SK-N-SH (cell line): ENCODE data around the gene BRDT.

ENCODE experiments used
- EP300 ChIP-seq, 2 experiments: IDR thresholded peaks; 2 replicates each; pipeline versions ENCODE4 v1.4.0 to v1.6.1; 2012; ENCODE audit warnings: borderline replicate concordance in 1 of 2, low read depth in 1 of 2, low read length in 1 of 2
- FOSL2 ChIP-seq: IDR thresholded peaks from 2 replicates; pipeline ENCODE4 v1.4.0; 2012; ENCODE audit warnings: low read depth, mild to moderate bottlenecking, moderate library complexity, borderline replicate concordance
- FOXM1 ChIP-seq: IDR thresholded peaks from 2 replicates; pipeline ENCODE4 v1.4.0; 2012; ENCODE audit warnings: low read depth, mild to moderate bottlenecking
- GABPA ChIP-seq: IDR thresholded peaks from 2 replicates; pipeline ENCODE4 v1.4.0; 2012; ENCODE audit warnings: low read depth, mild to moderate bottlenecking
- NFIC ChIP-seq: IDR thresholded peaks from 2 replicates; pipeline ENCODE4 v1.4.0; 2012; ENCODE audit warnings: borderline replicate concordance
- POLR2AphosphoS5 ChIP-seq: IDR thresholded peaks from 2 replicates; pipeline ENCODE4 v1.6.1; 2012; ENCODE audit warnings: low read depth, low read length
- RFX5 ChIP-seq: IDR thresholded peaks from 2 replicates; pipeline ENCODE4 v1.6.1; 2012; ENCODE audit warnings: mild to moderate bottlenecking, improper control_type of control experiment, low read length
- RXRA ChIP-seq: IDR thresholded peaks from 2 replicates; pipeline ENCODE4 v1.4.0; 2012; ENCODE audit warnings: low read depth, mild to moderate bottlenecking, borderline replicate concordance
- SMC3 ChIP-seq: IDR thresholded peaks from 2 replicates; pipeline ENCODE4 v1.6.1; 2012; ENCODE audit warnings: low read depth, low read length, improper control_type of control experiment
- TAF1 ChIP-seq: IDR thresholded peaks from 2 replicates; pipeline ENCODE4 v1.6.1; 2012; ENCODE audit warnings: low read depth, mild to moderate bottlenecking, low read length, moderate library complexity, borderline replicate concordance
- TEAD4 ChIP-seq: IDR thresholded peaks from 2 replicates; pipeline ENCODE4 v1.4.0; 2012; ENCODE audit warnings: mild to moderate bottlenecking, borderline replicate concordance; ENCODE audit not compliant: insufficient read depth
- TF ChIP-seq, protein P1 (sequence below): fragments of 200-600 bp; sonication (generic); IDR thresholded peaks from 2 replicates; pipeline ENCODE4 v1.6.1; 2017; ENCODE audit warnings: antibody characterized with exemption, mild to moderate bottlenecking, moderate library complexity
- TF ChIP-seq, protein P2 (sequence below): fragments of 150-350 bp; IDR thresholded peaks from 2 replicates; pipeline ENCODE4 v1.6.1; 2016; ENCODE audit warnings: mild to moderate bottlenecking, low read depth, low read length
- TF ChIP-seq, protein P3 (sequence below): IDR thresholded peaks from 2 replicates; pipeline ENCODE4 v1.6.1; 2012; ENCODE audit warnings: mild to moderate bottlenecking, low read depth, low read length, moderate library complexity

DNA sequence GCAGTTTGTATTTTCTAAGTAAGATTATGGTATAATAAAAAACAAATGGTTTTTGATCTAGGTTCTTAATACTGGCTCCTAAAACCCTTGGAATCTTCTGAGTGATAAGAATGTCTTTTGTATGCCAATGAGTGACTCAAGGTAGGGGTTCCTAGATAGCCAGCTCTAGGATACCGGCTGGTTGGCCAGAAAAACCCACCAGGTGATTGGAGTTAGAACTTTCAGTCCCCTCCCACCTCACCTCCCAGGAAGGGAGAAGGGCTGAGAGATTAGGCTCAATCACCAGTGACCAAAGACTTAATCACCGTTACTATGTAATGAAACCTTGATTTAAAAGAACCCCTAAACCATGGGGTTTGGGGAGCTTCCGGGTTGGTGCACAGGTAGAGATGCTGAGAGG is 8.7 kb upstream of the BRDT start:
- TF ChIP-seq, protein P1, sequence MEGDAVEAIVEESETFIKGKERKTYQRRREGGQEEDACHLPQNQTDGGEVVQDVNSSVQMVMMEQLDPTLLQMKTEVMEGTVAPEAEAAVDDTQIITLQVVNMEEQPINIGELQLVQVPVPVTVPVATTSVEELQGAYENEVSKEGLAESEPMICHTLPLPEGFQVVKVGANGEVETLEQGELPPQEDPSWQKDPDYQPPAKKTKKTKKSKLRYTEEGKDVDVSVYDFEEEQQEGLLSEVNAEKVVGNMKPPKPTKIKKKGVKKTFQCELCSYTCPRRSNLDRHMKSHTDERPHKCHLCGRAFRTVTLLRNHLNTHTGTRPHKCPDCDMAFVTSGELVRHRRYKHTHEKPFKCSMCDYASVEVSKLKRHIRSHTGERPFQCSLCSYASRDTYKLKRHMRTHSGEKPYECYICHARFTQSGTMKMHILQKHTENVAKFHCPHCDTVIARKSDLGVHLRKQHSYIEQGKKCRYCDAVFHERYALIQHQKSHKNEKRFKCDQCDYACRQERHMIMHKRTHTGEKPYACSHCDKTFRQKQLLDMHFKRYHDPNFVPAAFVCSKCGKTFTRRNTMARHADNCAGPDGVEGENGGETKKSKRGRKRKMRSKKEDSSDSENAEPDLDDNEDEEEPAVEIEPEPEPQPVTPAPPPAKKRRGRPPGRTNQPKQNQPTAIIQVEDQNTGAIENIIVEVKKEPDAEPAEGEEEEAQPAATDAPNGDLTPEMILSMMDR = no peak
- TF ChIP-seq FOSL2 (no peak), NFIC (no peak), EP300 (IDR thresholded peaks at IDR 0.05; ENCODE audit: borderline replicate concordance in 1 of 2, low read depth in 1 of 2, low read length in 1 of 2) (no peak), GABPA (no peak), TAF1 (no peak), SMC3 (no peak), RFX5 (no peak), POLR2AphosphoS5 (no peak), FOXM1 (no peak), RXRA (no peak), TEAD4 (no peak)
- TF ChIP-seq, protein P2, sequence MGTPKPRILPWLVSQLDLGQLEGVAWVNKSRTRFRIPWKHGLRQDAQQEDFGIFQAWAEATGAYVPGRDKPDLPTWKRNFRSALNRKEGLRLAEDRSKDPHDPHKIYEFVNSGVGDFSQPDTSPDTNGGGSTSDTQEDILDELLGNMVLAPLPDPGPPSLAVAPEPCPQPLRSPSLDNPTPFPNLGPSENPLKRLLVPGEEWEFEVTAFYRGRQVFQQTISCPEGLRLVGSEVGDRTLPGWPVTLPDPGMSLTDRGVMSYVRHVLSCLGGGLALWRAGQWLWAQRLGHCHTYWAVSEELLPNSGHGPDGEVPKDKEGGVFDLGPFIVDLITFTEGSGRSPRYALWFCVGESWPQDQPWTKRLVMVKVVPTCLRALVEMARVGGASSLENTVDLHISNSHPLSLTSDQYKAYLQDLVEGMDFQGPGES = no peak
- TF ChIP-seq, protein P3, sequence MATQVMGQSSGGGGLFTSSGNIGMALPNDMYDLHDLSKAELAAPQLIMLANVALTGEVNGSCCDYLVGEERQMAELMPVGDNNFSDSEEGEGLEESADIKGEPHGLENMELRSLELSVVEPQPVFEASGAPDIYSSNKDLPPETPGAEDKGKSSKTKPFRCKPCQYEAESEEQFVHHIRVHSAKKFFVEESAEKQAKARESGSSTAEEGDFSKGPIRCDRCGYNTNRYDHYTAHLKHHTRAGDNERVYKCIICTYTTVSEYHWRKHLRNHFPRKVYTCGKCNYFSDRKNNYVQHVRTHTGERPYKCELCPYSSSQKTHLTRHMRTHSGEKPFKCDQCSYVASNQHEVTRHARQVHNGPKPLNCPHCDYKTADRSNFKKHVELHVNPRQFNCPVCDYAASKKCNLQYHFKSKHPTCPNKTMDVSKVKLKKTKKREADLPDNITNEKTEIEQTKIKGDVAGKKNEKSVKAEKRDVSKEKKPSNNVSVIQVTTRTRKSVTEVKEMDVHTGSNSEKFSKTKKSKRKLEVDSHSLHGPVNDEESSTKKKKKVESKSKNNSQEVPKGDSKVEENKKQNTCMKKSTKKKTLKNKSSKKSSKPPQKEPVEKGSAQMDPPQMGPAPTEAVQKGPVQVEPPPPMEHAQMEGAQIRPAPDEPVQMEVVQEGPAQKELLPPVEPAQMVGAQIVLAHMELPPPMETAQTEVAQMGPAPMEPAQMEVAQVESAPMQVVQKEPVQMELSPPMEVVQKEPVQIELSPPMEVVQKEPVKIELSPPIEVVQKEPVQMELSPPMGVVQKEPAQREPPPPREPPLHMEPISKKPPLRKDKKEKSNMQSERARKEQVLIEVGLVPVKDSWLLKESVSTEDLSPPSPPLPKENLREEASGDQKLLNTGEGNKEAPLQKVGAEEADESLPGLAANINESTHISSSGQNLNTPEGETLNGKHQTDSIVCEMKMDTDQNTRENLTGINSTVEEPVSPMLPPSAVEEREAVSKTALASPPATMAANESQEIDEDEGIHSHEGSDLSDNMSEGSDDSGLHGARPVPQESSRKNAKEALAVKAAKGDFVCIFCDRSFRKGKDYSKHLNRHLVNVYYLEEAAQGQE = no peak
